Upper lobe of left lung (tissue), 6 donors: ENCODE data around the gene SLC38A3. TPM values are rescaled to one million over a fixed set of nuclear protein-coding genes. Genes with fewer than 3 reads are reported as not detected.
"Not testable (repeated sequence)": the region's sequence is repeated elsewhere in the genome, so short reads cannot be mapped to it uniquely, and the experiment has no call there.

Experiments
- ATAC-seq, 2 donors: fragments of 200-7000 bp; cut with Tn5 transposase; one replicate each; pipeline ENCODE4 v1.9.1; 2022; ENCODE audit warnings: mild to moderate bottlenecking in 2 of 2, moderate library complexity in 2 of 2; ENCODE audit not compliant: low FRiP score in 2 of 2
- DNase-seq, 2 donors: peaks; one replicate each; pipeline ENCODE4 v3.0.0-alpha.2; 2019 to 2020
- H3K27ac ChIP-seq, 4 donors: fragments of 200-600 bp; sonication (generic); one replicate each; pipeline ENCODE4 v1.5.1; 2016 to 2019
- H3K27me3 ChIP-seq, 4 donors: fragments of 200-600 bp; sonication (generic); one replicate each; pipeline ENCODE4 v1.5.1; 2017 to 2019
- H3K36me3 ChIP-seq, 4 donors: fragments of 200-600 bp; sonication (generic); one replicate each; pipeline ENCODE4 v1.5.1; 2016 to 2019
- H3K4me1 ChIP-seq, 4 donors: fragments of 200-600 bp; sonication (generic); one replicate each; pipeline ENCODE4 v1.5.1; 2018 to 2019
- H3K4me3 ChIP-seq, 4 donors: fragments of 200-600 bp; sonication (generic); one replicate each; pipeline ENCODE4 v1.5.1; 2017 to 2019; ENCODE audit warnings: mild to moderate bottlenecking in 2 of 4, moderate library complexity in 1 of 4
- H3K9me3 ChIP-seq, 4 donors: fragments of 200-600 bp; sonication (generic); one replicate each; pipeline ENCODE4 v1.5.1; 2018 to 2019
- CTCF ChIP-seq, 6 experiments: fragments of 450-650 bp in 4 of 6; fragments of 200-600 bp in 2 of 6; sonication (generic) in 2 of 6; IDR thresholded peaks; one replicate each; pipeline ENCODE4 v1.5.1; 2016 to 2019; ENCODE audit warnings: antibody characterized with exemption in 6 of 6
- EP300 ChIP-seq, 4 donors: sonication (generic); formaldehyde crosslinking; IDR thresholded peaks; one replicate each; pipeline ENCODE4 v1.5.1; 2017; ENCODE audit warnings: antibody characterized with exemption in 4 of 4, control low read depth in 2 of 4
- POLR2A ChIP-seq, 4 donors: fragments of 450-650 bp; IDR thresholded peaks; one replicate each; pipeline ENCODE4 v1.5.1; 2016 to 2017; ENCODE audit warnings: antibody characterized with exemption in 4 of 4, mild to moderate bottlenecking in 2 of 4
- POLR2AphosphoS5 ChIP-seq, 2 donors: sonication (generic); formaldehyde crosslinking; IDR thresholded peaks; one replicate each; pipeline ENCODE4 v1.5.1; 2017; ENCODE audit warnings: antibody characterized with exemption in 2 of 2
- WGBS, 2 donors: methylation state at CpG; one replicate each; pipeline ENCODE4 v1.1.5; 2017 to 2018; 5-methylcytosine and 5-hydroxymethylcytosine counted together
- total RNA-seq, 6 donors: library from RNA; depleted of rRNA in 4 of 6; stranded (reverse); fragments of >200 nt in 4 of 6; gene quantifications; one replicate each; pipeline versions ENCODE4 v1.1.0 to v1.2.1, GENCODE V29; 2016 to 2021
- donor health status: DM: no; HTN: no; CAD: no; lungs with moderate emphysema.
- donor health status: DM: no; HTN: yes; CAD: no; lungs with severe emphysema.

Gene SLC38A3
- total RNA-seq, 6 donors from 2014 or later: 0.15 to 0.17 TPM; not detected in 4

GRCh38 chr3:50224639-50225038, 19.6 kb downstream of the SLC38A3 start:
- WGBS, 2 donors: 63 to 74% methylated on average over 5 of the region's 5 CpGs
- TF ChIP-seq CTCF (IDR thresholded peaks at IDR 0.05) (no peak), POLR2AphosphoS5 (IDR thresholded peaks at IDR 0.05) (no peak), POLR2A (IDR thresholded peaks at IDR 0.05) (no peak), EP300 (IDR thresholded peaks at IDR 0.05) (no peak)
- peaks cover 21 to 29% (median 23%) of the 10 kb centered on the region in 4 donors for H3K4me1 ChIP-seq
- ATAC-seq (no peak), DNase-seq (no peak)
- no peaks in the 10 kb centered on the region for H3K36me3 ChIP-seq
- no peaks in the 10 kb centered on the region for H3K27me3 ChIP-seq
- H3K4me3 ChIP-seq: no peak overlapping the region
- no peak overlapping the region for H3K27ac ChIP-seq
- no peaks in the 10 kb centered on the region for H3K9me3 ChIP-seq

GRCh38 chr3:50226888-50227389, 21.9 kb downstream of the SLC38A3 start:
- 1 to 5% methylated on average over 8 to 39 of the region's 40 CpGs for WGBS, 2 donors
- peak overlapping the region; percentile 59 to 89 (median 71) for H3K27ac ChIP-seq
- peak overlapping the region; percentile 57 to 73 (median 62) for H3K4me3 ChIP-seq
- ATAC-seq (peak in 1 of 2 donors; percentile 51), DNase-seq (peak; percentile 45 to 87)
- H3K9me3 ChIP-seq: no peaks in the 10 kb centered on the region
- no peaks in the 10 kb centered on the region for H3K36me3 ChIP-seq
- TF ChIP-seq CTCF (IDR thresholded peaks at IDR 0.05): no peak
- no peak for TF ChIP-seq EP300 (IDR thresholded peaks at IDR 0.05)
- TF ChIP-seq POLR2AphosphoS5 (IDR thresholded peaks at IDR 0.05): no peak
- TF ChIP-seq POLR2A (IDR thresholded peaks at IDR 0.05): no peak
- peaks cover 21 to 35% (median 25%) of the 10 kb centered on the region in 4 donors for H3K4me1 ChIP-seq
- H3K27me3 ChIP-seq: no peaks in the 10 kb centered on the region

GRCh38 chr3:50227390-50228183, 22.5 kb downstream of the SLC38A3 start:
- 3 to 5% methylated on average over 30 to 42 of the region's 51 CpGs for WGBS, 2 donors
- no peaks in the 10 kb centered on the region for H3K27me3 ChIP-seq
- no peaks in the 10 kb centered on the region for H3K9me3 ChIP-seq
- peak overlapping the region; percentile 65 to 89 (median 80) for H3K27ac ChIP-seq
- no peaks in the 10 kb centered on the region for H3K36me3 ChIP-seq
- ATAC-seq (peak; percentile 96), DNase-seq (peak; percentile 96 to 98)
- H3K4me1 ChIP-seq: peaks cover 21 to 35% (median 25%) of the 10 kb centered on the region in 4 donors
- TF ChIP-seq CTCF (IDR thresholded peaks at IDR 0.05): peak; percentile 93 to 99 (median 96)
- peak; percentile 59 to 66 for TF ChIP-seq POLR2AphosphoS5 (IDR thresholded peaks at IDR 0.05)
- no peak for TF ChIP-seq EP300 (IDR thresholded peaks at IDR 0.05)
- peak in 2 of 4 donors; percentile 13 to 59 for TF ChIP-seq POLR2A (IDR thresholded peaks at IDR 0.05)
- H3K4me3 ChIP-seq: peak overlapping the region; percentile 57 to 73 (median 62)

- ATAC-seq, H3K27me3 ChIP-seq, DNase-seq, H3K9me3 ChIP-seq, H3K36me3 ChIP-seq: not testable (repeated sequence)
- WGBS, 2 donors: 43 to 59% methylated on average over 13 to 15 of the region's 15 CpGs
- Histone ChIP-seq H3K27ac (peak overlapping the region; percentile 65 to 89 (median 80)), H3K4me3 (peak overlapping the region in 3 of 4 donors; percentile 57 to 73 (median 58)), H3K4me1 (peaks cover 21 to 35% (median 25%) of the 10 kb centered on the region in 4 donors)
Measured at GRCh38 chr3:50228184-50228763, 23.2 kb downstream of the SLC38A3 start.

GRCh38 chr3:50229490-50229889, 24.4 kb downstream of the SLC38A3 start:
- Histone ChIP-seq H3K4me1 (peaks cover 21 to 37% (median 27%) of the 10 kb centered on the region in 4 donors), H3K9me3 (no peaks in the 10 kb centered on the region), H3K27ac (peak overlapping the region in 3 of 4 donors; percentile 27 to 71 (median 67)), H3K36me3 (no peaks in the 10 kb centered on the region), H3K4me3 (no peak overlapping the region), H3K27me3 (no peaks in the 10 kb centered on the region)
- WGBS, 2 donors: 98 to 100% methylated on average over 3 of the region's 3 CpGs
- TF ChIP-seq CTCF (IDR thresholded peaks at IDR 0.05) (no peak), POLR2AphosphoS5 (IDR thresholded peaks at IDR 0.05) (no peak), POLR2A (IDR thresholded peaks at IDR 0.05) (no peak), EP300 (IDR thresholded peaks at IDR 0.05) (no peak)
- no peak for DNase-seq
- ATAC-seq: no peak
